Fibroblast of the aortic adventitia (primary cell): ENCODE results near the gene ZNF423. TPM values are rescaled to one million over a fixed set of nuclear protein-coding genes. Genes with fewer than 3 reads are reported as not detected.

Experiments
- DNase-seq: peaks from one replicate; pipeline ENCODE4 v3.0.0-alpha.2; 2010; ENCODE audit warnings: low read depth
- H3K4me3 ChIP-seq: 2 replicates; pipeline ENCODE4 v1.5.1; 2011; ENCODE audit warnings: low read depth, mild to moderate bottlenecking, control low read depth, low read length, moderate library complexity
- CTCF ChIP-seq: IDR thresholded peaks from 2 replicates; pipeline ENCODE4 v1.5.1; 2011; ENCODE audit warnings: mild to moderate bottlenecking, low read length, control low read depth, inconsistent platforms; ENCODE audit not compliant: insufficient read depth
- total RNA-seq: library from RNA; depleted of rRNA; stranded (reverse); fragments of >200 nt; gene quantifications from 2 replicates; pipeline ENCODE4 v1.2.3, GENCODE V29; 2012; ENCODE audit warnings: low replicate concordance

Gene ZNF423
- total RNA-seq, 1 donor, result 13.5 TPM

GRCh38 chr16:49550666-49551065 is 305.2 kb downstream of the ZNF423 start:
- no peak for DNase-seq
- H3K4me3 ChIP-seq, result no peak overlapping the region
- TF ChIP-seq CTCF, result no peak

- TF ChIP-seq CTCF, result no peak
- H3K4me3 ChIP-seq, result no peak overlapping the region
- no peak for DNase-seq
Measured at GRCh38 chr16:49550140-49550539, 305.8 kb downstream of the ZNF423 start.

- TF ChIP-seq CTCF, result no peak
- DNase-seq, result no peak
- H3K4me3 ChIP-seq, result no peak overlapping the region
Measured at GRCh38 chr16:49548325-49548970, 307.5 kb downstream of the ZNF423 start.

- no peak overlapping the region for H3K4me3 ChIP-seq
- no peak for DNase-seq
- TF ChIP-seq CTCF, result no peak
Measured at GRCh38 chr16:49547448-49547847, 308.5 kb downstream of the ZNF423 start.

- no peak for DNase-seq
Measured at GRCh38 chr16:49546735-49547134, 309.2 kb downstream of the ZNF423 start.

GRCh38 chr16:49545741-49546448 is 310.0 kb downstream of the ZNF423 start:
- no peak overlapping the region for H3K4me3 ChIP-seq
- DNase-seq, result no peak
- no peak for TF ChIP-seq CTCF

More at GRCh38 chr16:49546735-49547134, 309.2 kb downstream of the ZNF423 start:
- no peak for TF ChIP-seq CTCF
- no peak overlapping the region for H3K4me3 ChIP-seq
